COR-L47 (cell line): Measurements from ENCODE around the gene MUC4.
"Not testable (repeated sequence)": the region's sequence is repeated elsewhere in the genome, so short reads cannot be mapped to it uniquely, and the experiment has no call there.

Source experiments
- DNase-seq: peaks from one replicate; lab custom pipeline; 2025; lab: John Stamatoyannopoulos, UW

The MUC4 gene

DNA sequence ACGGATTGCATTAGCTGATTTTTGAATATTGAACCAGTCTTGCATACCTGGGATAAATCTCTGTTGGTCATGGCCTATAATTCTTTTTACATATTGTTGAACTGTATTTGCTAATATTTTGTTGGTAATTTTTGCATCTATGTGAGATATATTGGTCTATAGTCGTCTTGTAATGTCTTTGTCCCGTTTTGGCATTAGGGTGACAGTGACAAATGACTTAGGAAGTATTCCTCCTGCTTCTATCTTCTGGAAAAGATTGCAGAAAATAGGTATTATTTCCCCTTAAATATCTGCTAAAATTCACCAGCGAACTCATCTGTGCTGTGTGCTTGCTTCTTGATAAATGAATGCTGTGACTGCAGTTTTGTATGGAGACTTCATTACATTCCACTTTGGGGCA, 67.3 kb downstream of the MUC4 start:
- DNase-seq, result no peak

DNA sequence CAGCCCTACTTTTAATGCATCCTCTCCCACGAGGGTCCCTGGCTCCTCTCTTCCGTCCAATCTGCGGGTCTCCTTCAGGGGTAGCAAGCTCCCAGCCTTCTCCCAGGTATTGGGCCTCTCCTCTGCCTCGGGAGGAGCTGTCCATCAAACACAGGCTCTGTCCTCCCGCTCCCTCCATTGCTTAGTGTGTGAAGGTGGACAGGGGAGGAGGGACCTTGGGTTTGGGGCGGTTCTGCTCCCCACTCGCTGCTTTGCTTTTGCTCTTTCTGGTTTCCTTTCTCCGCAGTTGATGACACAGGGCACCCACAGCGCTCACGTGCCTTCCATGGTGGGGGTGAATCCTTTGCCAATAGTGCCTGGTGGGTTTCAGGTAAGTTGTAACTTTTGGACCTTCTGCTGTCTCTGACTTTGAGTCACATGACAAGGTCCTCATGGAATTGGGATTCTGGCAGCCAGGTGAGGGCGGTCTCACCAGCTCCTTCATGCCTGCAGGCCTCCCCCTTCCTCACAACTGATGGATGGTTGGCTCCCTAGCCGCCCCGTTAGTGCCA, 72.1 kb downstream of the MUC4 start:
- DNase-seq, result no peak

DNA sequence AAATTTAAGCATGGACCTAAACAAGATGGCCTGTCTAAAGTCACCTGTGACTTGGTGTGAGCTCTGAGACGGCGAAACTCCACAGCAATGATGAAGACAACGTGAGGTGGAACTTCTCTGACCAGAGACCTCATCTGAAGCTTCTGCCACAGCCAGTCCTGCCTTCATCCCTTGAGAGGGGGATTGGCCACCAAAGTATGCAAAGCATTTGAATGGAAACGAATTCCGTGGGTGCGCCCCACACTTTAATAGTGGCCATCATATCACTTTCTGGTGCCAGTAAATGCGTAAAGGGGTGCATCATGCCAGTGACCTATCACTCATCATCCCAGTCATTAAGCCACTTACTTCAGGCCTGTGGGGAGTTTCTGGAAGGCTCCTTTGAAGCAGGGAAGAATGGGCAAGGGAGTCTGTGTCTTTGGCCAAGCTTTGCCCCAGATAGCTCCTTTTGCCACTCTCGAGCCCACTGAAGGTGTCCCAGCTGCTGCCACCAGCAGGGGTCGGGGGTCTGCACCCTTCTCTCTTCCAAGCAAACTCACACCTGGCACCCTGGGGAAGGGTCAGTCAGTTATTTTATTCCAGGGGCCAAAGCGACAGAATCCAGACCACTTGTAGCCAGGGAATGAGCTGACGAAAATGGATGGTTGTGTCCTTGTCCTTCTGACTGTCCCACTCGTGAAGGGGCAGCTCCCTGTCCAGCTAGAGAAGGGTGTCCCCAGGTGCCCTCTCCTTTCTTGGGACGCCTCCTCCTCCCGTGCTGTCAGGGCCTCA, 73.3 kb downstream of the MUC4 start:
- DNase-seq, result no peak

DNA sequence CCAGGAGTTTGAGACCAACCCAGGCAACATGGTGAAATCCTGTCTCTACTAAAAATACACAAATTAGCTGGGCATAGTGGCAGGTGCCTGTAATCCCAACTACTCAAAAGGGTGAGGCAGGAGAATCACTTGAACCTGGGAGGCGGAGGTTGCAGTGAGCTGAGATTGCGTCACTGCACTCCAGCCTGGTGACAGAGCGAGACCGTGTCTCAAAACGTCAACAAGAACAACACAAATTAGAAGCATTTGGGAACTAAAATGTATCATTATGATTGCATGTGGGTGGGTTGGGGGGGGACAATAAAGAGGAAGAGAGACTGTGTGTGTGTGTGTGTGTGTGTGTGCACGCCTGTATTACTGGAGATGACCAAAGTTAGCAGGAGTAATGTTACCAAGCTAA, 73.9 kb downstream of the MUC4 start:
- not testable (repeated sequence) for DNase-seq

DNA sequence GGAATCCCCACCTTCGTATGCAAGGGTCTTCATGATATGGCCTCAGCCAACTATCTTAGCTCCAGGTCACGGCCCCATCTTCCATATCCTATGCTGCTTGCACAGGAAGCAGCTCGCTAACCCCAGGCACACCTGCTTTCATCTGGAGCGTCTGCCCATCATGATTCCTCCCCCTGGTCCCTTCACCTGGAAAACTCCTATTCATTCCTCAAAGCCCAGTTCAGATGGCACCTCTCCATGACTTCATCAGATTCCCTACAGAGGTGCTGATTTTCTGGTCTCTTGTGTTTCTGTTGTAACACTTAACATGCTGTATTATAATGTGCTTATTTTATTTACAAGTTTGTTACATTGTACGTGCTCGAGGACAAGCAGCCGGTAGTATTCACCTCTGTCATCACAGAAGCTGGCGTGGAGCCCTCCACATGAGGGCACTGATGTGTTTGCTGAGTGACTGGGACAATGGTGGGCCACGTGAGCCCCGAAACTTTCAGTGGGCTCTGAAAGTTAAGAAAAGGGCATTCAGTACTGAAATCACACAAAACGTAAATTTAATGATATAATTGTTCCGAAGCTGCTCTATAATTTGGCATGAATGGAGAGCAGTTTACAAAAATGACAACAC, 74.8 kb downstream of the MUC4 start:
- no peak for DNase-seq

DNA sequence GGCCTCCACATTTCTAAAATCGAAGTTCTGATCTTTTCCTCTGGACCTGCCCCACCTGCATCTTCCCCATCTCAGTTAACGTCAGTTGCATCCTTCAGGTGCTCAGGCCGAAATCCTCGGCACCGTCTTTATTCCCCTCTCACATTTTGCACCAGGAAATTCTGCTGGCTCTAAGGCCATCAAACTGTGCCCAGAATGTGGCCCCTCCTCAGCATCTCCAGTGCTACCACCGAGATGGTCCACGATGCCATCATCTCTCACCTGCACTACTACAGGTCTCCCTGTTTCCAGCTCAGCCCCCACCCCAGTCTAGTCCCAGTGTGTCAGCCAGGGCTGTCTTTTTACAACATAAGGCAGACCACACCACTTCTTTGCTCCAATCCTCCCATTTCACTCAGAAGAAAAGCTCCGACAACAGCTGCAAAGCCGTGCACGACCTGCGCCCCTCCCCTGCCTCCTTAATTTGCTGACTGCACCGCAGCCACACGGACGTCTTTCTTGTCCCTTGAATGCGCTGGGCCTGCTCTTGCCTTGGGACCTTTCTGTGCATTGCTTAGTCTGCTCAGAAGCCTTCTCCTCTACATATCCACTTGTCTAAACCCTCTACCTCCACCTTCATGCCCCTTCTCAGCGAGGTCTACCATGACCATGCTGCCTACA, 76.6 kb downstream of the MUC4 start:
- no peak for DNase-seq

DNA sequence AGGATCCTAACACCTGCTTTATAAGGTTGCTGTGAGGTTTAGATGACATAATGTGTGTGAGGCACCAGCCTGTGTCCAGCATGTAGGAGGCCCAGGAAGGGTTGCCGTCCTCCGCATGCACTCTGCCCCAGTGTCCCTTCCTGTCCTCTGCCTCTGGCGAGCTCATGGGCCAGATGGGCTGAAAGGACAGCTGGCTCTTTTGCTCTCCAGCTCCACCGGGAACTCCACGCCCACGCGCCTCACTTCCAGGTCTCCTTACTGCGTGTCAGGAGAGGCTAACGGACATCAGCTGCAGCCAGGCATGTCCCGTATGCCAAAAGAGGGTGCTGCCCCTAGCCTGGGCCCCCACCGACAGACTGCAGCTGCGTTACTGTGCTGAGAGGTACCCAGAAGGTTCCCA, 78.8 kb downstream of the MUC4 start:
- DNase-seq, result no peak

DNA sequence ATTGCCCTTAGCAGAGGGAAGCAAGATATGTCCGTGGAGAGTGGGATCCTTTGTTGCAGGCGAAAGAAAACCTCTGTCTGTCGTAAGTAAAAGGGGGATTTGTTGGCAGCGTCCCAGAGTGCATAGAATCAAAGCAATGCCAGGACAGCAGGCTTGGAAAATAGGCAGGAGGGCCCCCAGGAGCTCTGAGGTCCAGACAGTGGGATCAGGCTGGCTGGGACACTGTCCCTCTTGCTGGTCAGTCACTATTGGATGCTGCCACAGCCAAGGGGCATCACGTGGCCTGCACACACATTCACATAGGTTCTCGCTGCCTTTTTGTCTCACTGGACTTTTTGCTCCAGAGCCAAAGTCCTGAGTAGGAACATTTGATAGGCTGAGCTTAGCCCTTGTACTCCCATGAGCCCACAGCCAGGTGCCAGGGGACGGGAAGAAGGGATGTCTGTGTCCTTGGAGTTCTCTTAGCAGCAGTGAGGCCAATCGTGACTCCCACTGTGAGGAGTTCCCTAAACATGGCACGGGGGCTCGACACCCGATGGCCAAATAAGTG, 80.3 kb downstream of the MUC4 start:
- DNase-seq, result no peak

DNA sequence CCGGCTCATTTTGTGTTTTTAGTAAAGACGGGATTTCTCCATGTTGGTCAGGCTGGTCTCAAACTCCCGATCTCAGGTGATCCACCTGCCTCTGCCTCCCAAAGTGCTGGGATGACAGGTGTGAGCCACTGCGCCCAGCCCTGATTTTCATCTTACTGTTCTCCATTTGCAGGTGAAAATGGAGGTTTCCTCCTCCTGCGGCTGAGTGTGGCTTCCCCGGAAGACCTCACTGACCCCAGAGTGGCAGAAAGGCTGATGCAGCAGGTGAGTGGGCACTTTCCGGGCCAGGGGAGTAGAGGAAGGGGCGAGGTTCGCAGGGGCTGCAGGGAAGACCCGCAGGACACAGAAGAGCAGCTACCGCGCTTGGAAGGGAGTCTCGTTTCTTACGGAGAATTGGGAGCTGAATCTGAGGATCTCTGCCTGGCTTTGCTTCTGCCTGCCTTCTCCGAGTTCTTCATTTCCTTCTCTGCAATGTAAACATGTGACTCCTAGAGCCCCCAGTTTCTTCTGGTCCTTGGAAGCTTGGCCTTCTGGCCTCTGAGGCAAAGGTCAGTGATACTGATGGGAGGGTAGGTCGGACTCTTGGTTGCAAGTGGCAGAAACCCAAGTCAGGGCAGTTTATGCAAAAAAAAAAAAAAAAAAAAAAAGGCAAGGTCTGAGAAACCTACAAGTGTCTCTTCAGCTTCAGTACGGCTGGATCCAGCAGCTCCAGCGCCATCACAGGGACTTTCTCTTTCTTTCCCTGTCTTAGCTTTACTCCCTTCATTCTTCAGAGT, 82.1 kb downstream of the MUC4 start:
- no peak for DNase-seq

DNA sequence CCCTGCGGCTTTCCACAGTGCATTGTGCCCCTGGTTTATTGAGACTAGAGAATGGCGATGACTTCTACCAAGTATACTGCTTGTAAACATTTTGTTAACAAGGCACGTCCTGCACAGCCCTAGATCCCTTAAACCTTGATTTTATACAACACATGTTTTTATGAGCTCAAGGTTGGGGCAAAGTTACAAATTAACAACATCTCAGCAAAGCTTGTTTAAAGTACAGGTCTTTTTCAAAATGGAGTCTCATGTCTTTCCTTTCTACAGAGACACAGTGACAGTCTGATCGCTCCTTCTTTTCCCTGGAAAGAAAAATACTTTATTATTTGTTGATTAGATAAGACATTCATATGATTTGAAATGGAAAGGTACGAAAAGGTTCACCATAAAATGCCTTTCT, 82.9 kb downstream of the MUC4 start:
- not testable (repeated sequence) for DNase-seq

DNA sequence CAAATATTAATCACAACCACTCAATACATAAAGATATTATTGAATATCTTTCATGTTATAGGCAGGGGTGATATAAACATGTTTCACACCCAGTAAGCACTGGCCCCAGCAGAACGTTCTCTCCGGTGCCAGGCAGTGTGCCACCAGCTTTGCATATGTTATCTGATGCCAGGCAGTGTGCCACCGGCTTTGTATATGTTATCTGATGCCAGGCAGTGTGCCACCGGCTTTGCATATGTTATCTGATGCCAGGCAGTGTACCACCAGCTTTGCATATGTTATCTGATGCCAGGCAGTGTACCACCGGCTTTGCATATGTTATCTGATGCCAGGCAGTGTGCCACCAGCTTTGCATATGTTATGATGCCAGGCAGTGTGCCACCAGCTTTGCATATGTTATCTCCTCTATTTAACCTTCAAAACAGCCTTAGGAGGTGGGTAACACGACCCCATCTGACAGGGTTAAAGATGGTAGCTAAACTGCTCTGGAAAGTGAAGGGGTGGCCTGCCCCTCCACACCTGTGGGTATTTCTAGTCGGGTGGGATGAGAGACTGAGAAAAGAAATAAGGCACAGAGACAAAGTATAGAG, 84.0 kb downstream of the MUC4 start:
- DNase-seq, result no peak

DNA sequence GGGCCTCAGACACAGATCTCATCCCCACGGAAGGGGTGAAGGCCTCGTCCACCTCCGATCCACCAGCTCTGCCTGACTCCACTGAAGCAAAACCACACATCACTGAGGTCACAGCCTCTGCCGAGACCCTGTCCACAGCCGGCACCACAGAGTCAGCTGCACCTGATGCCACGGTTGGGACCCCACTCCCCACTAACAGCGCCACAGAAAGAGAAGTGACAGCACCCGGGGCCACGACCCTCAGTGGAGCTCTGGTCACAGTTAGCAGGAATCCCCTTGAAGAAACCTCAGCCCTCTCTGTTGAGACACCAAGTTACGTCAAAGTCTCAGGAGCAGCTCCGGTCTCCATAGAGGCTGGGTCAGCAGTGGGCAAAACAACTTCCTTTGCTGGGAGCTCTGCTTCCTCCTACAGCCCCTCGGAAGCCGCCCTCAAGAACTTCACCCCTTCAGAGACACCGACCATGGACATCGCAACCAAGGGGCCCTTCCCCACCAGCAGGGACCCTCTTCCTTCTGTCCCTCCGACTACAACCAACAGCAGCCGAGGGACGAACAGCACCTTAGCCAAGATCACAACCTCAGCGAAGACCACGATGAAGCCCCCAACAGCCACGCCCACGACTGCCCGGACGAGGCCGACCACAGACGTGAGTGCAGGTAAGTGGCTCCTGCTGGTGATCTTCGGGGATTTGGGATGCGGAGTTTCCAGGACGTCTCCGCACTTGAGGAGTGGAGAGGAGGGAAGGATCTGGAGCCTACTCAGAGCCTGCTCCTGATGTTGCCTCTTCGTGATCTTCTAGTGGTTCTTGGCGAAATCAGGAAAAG, 85.6 kb downstream of the MUC4 start:
- DNase-seq, result not testable (repeated sequence)

DNA sequence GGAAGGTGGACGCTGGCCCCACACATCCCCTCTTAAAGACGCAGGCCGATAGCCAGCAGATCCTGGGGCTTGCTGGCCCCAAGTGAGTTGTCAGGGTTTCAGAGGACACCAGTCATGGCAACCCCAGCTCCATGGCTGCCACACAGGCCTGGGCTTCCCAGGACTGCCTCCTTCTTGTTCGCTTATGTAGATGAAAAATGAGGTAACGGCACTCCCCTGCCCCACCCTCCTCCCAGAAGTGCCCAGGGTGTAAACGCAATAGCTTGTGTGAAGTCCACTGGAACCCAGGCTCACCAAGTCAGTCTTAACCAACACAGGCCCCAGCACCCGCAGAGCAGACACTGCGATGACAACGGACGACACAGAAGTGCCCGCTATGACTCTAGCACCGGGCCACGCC, 87.4 kb downstream of the MUC4 start:
- not testable (repeated sequence) for DNase-seq

DNA sequence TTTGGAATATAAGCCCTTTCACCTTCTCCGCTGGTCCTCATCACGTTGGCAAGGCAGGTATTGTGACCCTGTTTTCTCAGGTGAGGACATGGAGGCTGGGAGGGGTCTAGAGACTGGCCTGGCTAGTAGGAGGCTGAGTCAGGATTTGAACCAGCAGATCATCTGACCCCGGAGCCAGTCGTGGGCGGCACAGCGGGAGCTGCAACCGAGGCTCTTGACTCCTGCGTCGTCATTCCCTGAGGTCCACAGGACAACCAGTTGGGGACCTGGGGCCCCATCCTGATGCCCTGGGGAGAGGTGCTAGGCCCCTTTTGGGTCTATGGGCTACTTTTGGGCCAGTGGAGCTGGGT, 88.8 kb downstream of the MUC4 start:
- not testable (repeated sequence) for DNase-seq

DNA sequence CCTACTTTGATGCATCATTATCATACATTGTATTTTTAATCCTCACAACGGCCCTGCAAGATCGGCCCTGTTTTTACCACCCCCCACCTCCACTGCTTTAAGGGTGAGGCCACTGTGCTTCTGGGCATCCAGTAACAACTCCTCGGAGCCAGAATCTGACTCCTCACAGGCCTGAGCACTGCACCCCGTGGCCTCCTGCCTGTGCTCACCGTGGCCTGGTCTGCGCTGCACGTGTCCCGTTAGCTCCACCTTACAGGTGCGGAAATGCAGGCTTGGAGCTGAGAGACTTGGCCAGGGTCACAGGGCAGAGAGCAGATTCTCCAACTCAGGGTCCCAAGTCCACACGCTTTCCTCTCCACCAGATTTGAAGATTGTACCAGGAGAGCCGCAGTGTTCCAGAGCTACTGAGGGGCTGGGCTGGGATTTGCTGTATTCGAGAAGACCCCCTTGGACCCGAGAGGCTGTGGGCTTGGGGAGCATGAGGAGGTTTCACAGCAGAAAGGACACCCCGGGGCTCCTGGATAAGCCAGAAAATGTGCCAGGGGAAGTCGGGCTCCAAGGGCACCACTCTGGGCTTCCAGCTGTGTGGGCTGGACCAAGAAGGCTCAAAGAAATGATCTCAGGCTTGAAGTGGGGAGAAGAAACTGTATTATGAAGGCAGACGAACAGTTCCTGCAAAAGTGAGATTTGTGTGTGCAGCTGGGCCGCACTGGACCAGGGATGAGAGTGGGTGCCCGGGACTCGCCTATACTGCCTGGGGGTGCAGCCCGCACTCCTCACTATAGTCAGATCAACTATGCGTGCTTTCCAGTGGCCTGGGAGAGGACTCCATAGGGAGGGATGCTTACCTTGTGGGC, 89.4 kb downstream of the MUC4 start:
- not testable (repeated sequence) for DNase-seq

DNA sequence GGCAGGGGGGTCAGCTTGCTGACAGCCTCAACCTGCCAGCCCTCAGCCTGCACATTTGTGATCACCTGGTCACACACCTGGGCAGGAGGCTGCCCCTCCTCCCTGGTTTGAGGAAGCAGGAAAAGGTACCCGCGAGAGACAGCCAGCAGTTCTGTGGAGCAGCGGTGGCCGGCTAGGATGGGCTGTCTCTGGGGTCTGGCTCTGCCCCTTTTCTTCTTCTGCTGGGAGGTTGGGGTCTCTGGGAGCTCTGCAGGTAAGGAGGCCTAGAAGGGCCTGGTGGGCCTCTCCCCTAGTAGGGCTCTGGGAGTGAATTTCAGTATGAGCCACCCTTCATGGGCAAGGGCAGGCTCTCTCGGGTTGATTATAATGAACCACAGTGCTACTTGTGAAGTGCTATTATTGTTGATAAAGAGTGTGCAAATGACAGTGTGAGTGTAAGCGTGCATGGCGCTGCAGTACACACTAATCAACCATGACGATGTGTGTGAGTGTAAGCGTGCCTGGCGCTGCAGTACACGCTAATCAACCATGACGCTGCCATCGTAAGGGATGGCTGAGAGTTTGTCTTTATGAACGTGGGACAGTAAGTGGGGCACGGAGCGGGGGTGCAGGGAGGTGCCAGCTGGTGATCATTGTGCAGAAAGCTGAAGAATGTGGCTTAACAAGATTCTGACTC, 90.8 kb downstream of the MUC4 start, which contains the start of gene MUC20:
MUC20 (plus strand) TSS at position 148 of the 676 bp plus-strand sequence; CDS start at position 178, 30 bp downstream.
- not testable (repeated sequence) for DNase-seq

DNA sequence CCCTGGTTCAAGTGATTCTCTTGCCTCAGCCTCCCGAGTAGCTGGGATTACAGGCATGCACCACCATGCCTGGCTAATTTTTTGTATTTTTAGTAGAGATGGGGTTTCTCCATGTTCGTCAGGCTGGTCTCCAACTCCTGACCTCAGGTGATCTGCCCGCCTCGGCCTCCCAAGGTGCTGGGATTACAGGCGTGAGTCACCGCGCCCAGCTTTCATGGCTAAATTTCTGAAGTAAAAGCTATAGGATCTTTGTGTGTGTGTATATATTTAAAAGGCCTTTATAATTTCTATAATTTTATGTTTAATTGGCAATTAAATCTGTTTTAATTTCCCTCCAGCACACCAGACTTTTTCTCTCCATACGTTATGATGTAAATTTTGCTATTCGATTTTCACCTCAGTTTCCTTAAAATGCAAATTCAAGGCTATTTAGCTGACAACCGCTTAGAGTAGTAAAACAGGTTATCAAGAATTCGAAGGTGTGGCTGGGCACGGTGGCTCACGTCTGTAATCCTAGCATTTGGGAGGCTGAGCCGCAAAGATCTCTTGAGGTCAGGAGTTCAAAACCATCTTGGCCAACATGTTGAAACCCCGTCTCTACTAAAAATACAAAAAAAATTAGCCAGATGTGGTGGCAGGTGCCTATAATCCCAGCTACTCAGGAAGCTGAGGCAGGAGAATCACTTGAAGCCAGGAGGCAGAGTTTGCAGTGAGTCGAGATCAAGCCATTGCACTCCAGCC, 92.0 kb downstream of the MUC4 start:
- not testable (repeated sequence) for DNase-seq

DNA sequence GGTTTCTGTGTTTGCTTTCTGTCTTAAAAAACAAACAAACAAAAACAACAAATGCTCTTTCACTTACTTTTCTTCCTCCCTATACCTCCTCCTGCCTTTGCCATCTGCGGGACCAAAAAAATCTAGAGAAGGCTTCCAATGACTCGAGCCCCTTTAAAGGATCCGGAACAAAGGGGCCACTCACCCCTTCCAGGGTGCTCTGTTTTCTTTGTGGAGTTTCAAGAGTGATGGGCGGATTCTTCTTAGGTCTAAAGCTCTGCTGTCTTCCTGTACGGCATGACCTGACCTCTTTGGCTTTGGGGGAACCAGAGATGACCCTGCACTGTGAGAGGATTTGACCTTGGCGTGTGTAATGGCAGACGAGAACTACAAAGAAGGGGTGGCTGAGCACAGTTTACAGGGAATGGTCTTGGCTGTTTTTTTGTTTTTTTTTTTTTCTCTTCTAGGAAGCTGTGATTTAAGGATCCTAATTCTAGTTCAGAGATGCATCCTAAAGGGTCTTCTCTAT, 93.2 kb downstream of the MUC4 start:
- DNase-seq, result no peak
